Kidney capillary endothelial cell (primary cell): ENCODE data around the gene SLC38A10.

Experiments
- DNase-seq: peaks from one replicate; pipeline ENCODE4 v3.0.0-alpha.2; 2018; ENCODE audit warnings: low spot score

The SLC38A10 gene

DNA sequence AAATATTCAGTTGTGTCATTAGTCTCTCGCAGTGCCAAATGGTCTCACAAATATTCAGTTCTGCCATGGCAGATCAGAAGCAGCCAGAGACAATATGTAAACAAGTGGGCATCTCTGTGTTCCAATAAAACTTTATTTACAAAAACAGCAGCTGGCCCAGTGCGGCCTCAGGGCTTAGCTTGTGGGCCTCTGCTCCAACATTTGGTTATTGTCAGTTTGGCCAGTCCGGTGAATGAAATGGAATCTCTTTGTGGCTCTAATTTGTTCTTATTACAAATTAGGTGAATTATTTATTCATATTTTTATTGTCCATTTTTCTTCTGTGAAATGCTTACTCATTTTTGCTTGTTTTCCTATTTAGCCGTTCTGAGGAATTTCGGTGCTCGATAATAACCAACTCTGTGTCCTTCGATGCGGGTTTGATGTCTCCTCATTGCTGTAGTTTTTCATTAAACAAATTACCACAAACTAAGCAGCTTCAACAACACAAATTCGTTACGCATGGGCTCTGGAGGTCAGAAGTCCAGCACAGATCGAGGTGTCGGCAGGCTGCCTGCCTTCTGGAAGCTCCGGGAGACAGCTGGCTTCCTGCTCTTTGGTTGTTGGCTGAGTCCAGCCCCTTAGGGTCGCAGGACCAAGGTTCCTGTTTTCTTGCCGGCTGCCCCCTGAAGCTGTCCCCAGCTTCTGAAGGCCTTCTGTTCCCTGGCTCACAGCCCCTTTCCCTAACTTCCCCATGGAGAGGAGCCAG lies 4.1 kb upstream of the SLC38A10 start:
- no peak for DNase-seq

DNA sequence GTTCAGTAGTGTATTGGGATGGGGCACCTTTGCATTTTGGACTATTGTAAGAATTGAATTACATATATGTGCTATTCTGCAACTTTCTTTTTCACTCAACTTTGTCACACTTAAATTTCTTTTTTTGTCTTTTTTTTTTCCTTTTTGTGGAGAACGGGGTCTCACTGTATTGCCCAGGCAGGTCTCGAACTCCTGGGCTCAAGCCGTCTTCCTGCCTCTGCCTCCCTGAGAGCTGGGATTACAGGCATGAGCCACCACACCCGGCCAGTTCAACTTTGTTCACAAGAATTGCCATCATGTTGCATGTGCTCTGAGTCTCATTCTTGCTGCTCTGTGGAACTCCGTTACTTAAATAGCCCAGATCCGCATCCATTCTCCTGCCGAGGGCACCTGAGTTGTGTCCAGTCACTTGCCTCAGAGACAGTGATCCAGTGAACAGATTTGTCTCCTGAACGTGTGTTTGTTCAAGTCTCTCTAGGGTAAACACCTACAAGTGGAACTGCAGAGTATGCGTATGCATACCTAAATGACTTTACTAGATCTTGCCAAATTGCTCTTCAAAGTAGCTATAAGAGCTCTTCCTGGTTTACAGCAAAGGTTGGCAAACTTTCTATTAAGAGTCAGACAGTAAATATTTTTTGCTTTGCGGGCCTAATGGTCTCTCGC lies 3.4 kb upstream of the SLC38A10 start:
- DNase-seq = no peak

DNA sequence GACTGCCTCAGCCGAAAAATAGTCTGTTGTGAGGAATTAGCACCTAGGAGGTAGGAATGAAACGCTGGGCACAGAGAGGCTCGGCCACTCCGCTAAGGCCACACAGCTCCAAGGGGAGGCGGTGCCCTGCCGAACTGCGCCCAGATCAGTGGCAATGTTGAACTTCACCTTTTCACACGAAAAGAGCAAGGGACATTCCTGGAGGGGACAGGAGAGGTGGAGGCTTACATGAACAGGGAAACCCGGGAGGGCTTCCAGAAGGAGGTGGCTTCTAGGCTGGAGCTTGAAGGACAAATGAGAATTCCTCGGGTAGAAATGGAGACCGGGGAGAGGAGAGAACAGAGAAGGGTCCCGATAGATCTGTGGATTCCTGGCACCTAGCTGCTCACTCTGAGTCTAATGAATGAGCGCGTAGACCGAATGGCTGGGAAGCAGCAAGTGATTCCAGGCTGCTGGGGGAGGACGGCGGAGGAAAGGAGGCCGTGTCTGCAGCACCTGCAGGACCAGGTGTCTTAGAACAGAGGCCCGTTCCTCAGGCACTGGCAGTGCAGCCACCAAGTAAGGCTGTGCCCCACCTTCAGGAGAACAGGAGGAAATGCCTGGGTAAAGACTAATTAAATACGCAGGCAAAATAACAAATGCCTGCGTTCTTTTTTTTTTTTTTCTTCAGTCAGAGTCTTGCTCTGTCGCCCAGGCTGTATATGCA lies 722 bp upstream of the SLC38A10 start:
- peak; percentile 35 for DNase-seq

DNA sequence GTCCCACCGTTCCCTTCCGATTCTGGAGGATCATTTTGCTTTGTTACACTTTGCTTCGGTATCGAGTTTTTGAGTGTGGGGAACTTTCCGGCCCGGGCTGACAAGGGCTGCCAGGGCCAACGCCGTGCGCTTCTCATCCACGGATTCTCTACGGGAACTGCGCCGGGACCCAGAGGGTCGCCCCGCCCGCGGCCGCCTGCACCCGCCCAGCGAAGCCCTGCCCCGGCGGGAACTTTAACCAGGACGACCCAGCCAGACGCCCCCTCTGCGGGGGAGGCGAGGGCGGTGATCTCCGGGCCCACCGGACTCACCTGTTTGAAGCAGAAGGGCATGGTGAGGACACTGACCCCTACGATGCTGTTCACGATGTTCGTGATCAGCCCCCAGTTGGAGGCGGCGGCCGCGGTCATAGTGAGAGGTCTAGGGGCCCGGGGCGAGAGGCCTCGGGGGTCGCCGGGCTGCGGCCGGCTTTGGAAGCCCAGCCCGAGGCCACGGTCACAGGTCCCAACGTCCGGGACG lies 536 bp downstream of the SLC38A10 start:
- no peak for DNase-seq

DNA sequence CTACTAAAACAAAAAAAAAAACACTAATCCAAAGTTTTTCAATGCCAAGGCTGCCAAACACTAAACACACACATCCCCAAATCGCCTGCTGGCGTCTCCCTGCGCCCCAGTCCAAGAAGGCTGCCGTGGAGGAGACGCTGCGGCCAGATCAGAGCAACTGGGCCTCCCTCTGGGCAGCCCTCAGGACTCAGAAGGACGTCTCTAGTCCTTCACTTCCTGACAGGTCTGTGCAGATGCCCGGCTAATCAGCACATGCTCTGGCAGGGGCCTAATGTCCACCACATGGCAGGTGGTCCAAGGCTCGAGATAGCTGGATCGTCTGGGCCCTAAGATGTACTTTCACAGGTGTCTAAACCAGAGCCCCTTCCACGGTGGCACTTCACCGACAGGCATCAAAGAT lies 2.7 kb downstream of the SLC38A10 start:
- DNase-seq = no peak

DNA sequence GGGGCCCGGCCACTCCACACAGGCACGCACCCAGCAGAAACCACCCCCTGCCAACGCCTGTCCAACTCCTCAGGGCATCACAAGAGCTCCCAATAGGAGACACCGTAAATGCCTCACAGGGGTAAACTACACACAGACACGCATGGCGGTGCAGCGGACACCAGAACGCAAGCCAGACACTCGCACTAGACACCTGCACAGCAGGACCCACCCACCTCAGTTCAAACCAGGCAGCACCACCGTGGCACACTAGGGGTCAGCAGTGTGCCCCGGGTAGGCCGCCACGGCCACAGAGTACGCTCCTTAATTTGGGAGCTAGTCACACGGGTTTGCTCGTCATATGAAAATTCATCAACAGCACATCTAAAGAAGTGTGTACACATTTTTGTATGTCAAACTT lies 3.4 kb downstream of the SLC38A10 start:
- peak; percentile 52 for DNase-seq

DNA sequence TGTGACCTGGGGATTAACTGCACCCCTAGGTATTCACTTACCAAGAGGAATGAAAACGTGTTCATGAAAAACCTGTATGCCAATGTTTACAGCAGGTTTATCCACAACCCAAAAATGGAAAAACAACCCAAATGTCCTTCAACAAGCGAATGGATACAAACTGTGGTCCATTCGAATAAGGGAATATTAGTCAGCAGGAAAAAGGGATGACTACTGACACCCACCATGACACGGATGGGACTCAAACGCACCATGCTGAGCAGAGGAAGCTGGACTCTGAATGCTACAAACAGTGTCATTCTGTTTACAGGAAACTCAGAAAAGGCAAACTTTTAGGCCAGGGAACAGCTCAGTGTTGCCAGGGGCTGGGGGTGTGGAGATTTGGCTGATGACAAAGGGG lies 4.9 kb downstream of the SLC38A10 start:
- DNase-seq = no peak

DNA sequence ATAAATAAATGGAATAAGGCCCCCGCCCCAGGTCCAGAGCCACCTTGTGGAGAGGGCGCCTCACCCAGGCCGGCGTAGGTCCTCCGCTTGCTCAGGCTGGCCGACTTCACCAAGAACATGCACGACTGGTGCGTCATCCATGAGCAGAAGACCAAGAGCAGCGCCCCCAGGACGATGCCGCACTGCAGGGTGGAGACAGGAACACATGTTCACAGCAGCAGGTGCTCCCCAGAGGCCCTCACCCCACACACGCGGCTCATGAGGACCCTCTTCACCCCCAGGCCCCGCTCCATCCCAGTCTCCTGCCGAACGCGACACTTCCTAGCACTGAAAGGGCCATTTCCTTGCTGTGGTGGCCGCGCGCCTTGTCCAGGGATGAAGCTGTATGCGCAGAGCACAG lies 5.5 kb downstream of the SLC38A10 start:
- no peak for DNase-seq

DNA sequence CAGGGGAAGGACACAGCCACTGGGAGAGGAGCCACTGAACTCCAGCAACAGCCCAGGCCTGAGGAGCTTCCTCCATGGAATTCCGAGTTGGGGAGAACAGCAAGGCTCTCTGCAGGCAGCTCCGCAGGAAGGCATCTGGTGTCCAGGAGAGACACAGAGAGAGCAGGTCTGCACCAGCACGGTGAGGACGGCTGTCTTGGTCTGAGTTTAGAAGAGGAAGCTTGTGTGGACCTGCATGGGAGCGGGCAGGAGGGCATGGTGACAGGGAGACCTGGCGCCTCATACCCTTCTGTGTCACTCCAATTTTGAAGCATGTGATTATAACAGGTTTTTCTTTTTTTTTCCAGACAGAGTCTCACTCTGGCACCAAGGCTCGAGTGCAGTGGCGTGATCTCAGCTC lies 6.4 kb downstream of the SLC38A10 start:
- no peak for DNase-seq

DNA sequence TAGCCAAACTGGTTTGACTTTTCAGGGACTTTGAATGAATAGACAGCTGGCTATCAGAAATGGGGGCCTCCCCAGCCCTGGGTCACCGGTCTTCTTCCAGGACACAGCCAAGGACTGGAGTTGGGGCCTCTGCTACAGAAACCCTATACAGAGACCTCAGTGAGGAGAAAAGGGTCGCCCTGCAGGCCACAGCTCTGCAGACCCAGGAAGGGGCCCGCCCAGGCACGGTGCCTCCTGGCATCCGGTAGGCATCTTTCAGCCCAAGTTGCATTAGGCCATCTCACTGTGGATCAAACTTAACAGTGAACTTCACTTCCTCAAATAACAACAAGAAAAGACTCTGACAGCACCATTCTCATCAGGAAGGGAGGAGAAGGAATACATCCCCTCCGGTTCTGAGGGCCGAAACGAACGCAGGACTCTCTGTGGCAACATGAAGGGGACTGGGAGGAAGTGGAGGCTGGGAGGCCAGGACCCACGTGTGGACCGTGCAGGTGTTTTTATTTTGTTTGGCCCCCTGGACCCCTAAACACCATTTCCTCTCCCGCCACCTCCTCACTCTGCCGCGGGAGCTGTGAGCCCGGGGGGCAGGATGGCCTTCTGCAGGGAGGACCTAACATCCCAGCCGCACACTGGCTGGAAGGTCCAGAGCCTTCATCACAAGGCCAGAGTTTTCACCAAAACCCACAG lies 7.2 kb downstream of the SLC38A10 start:
- no peak for DNase-seq

DNA sequence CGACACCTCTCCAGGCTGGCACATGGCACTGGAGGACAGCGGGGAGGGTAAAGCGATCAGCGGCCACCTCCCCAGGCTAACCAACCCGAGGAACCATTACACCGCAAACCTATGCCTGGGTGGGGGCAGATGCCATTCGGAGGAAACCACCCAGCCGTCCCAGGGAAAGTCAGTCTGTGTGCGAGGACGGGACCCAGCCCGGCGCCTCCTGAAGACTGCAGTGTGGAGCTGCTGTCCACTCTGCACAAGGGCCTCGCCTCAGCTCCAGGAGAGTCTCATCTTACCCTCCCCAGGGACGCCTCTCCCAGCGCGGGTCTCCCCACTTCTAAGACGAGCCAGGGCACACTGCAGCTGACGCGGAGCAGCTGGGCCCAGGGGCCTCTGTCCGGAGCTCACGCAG lies 8.0 kb downstream of the SLC38A10 start:
- DNase-seq = no peak

DNA sequence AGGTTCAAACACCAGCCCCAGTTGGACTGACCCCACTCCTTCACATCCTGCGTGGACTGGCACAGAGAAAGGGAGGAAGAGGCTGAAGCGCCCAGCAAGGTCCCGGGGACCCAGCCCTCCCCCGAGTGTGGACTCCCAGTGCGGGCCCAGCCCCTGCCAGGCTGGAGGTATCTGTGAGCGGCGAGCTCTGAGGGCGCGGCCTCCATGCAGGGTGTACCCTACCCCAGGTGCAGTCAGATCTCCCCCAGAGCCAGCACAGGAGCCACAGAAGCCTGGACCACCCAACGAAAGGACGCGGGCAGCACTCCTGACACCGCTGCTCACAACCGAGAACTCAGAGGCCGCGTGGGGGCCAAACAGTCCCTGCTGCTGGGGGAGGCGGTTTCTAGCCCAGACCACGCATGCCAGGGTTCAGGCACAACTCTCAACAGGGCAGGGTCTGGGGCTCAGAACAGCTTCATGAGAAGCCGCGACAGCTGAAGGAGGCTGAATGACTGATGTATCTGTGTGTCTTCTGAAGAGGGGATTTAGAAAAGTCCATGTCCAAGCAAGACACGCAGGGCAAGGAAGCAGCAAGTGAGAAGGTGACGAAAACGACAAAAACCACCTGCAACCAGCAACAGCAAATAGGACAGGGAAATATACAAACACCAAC lies 8.5 kb downstream of the SLC38A10 start:
- DNase-seq = no peak

DNA sequence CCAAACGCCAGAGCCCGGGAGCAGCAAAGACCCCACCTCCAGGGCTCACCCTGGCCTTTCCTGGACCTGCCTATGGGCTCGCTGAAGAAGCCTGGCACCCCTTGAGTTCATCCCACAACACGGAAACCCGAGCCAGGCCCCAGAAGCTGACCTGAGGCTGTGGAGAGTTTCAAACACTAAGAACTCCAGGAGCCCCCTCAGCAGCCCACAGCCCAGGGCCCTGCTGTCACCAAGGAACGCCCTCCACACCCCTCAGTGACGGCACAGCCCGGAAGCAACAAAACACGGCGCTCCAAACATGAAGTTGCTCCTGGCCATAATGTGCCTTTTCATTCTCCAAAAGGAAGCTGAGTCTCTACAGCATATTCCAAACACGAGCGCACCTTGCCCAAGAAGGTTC lies 9.2 kb downstream of the SLC38A10 start:
- DNase-seq = no peak

DNA sequence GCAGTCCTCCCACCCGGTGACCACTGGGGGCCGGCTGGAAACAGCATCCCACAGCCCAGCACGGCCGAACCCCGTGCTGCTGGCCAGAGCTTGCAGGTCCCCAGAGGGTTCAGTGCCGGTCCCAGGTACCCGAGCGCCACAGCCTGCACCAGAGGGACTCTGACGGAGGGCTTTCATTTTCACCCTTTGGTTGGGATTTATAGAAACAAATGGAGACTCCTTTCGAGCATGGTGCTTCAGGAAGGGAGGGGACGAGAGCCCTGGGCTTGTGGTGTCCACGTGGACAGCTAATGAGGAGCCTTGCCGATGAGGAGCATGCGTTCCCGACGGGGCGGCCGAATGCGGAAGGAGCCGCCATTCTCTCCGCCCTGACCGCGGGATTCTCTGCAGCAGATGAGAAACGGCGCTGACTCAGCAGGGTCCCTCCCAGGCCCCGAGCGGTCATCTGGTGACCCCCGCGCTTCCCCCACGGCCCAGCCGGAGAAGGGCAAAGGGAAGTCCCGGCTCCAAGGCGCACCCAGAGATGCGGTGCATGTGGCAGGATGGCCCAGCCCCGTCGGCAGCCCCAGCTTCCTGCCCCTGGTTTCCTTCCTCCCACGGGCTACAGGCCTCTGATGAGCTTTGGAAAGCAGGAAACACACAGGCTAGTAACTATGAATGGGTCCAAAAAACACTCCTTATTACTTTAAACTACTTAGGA lies 9.8 kb downstream of the SLC38A10 start:
- peak; percentile 84 for DNase-seq

DNA sequence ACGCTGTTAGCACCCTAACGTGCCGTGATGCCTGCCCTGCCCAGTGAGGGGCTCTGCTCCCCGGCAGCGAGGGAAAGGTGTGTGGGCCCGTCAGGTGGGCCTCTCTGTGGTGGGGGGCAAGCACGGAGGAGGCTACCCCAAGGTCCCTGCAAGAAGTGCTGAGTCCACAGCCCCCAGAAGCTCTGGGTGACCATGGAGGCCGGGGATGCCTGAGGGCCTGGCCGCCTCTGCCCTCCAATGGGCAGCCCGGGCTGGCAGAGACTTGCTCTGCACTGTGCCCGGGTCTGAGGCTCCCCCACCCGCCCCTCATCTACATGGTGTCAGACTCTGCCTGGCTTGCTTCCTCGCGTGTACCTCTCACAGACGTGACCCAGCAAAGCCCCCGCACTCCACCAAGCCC lies 12.2 kb downstream of the SLC38A10 start:
- DNase-seq = no peak

DNA sequence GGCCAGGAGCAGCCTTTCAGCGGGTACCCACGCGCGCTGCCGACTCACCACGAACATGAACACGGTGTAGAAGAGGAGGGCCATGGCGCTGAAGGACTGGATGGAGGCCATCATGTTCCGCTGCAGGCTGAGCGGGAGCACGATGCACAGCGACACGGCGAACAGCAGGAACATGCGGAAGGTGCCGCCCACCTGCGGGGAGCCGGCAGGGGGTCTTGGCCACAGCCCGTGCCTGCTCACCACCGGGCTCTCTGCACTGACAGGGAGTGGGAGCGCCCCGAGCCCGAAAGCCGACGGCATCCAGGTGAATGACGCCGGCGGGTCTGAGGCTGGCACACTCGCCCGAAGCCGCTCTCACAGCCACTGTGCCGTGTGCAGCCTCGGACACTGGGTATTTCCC lies 13.0 kb downstream of the SLC38A10 start:
- DNase-seq = no peak

DNA sequence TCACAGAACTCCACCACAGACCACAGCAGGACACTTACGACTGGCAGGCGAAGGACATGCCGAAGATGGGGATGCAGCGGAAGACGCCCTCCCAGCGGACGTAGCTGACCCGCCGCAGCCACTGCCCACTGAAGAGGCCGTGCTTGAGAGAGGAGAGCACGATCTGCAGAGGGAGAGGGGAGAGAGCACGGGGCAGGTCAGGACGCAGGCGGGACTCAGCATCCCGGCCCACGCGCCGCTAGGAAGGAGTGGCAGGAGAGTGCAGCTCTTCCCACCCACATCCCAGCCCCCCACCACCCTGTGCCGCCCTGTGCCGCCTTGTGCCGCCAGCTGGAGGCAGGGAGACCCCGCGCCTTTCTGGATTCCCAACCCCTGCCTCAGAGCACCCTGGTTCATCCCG lies 14.5 kb downstream of the SLC38A10 start:
- DNase-seq = no peak

DNA sequence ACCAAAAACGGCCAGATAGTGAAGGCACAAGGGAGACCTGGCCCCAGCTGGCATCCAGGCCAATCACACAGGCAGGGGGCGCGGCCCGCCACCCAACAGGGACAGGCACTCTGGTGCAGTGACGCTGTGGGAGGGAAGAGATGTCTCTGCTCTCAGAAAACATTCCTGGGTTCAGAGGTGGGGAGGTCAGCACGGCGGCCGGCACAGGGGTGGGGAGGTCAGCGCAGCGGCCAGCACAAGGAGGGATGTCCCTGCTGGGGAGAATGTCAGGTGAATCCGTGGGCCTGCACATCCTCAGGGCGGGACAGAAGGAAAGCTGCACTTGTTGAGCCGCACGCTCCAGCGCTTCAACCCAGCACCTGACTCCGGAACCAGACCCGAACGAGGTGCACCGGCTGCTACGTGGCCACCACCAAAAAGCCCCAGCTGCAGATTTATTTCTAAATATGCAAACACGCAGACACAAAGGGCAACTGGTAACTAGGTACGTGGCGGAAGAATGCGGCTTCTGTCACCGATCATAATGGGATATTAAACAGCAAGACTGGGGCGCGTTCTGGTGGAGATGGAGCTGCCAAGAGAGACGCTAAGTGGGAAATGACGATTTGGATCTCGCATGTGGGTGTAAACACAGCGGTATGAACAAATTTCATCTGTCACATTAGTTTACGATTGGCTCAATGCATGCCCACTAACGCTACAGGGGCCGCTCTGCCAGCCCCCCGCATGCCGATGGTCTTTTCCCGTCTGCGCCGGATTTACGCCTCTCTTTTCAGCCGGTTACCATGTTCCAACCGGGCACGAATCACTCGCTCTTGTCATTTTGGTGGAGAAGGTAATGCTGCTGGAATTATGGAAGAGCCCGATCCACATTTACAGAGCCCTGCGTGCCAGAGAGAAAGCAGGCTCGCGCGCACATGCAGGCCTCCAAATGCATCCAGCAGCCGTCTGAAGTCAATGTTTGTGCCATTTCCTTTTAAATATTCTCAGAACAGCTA lies 15.5 kb downstream of the SLC38A10 start:
- DNase-seq = no peak

DNA sequence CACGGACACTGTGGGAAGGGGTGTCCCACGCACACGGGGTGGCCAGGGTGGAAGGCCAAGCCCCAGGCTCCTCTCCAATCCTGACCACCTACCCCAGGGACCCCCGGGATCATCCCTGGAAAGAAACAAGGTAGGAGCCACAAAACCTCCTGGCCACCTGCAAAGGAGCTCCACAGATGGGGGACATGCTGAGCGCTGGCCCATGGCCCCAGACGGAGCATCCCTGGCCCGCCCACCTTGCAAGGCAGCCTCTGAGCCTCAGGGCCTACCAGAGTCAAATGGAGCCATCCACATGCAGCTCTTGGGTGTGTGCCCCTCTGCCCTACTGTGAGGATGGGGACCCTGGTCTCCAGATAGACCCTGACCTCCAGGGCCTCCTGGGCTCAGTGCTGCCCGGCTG lies 16.3 kb downstream of the SLC38A10 start:
- no peak for DNase-seq
